ENCODE data around the gene NEUROG2.

Gene NEUROG2

GRCh38 chr4:112552668-112553067 lies 36.7 kb upstream of the NEUROG2 start:
- H3K4me2 ChIP-seq (ENCODE audit: low read length), result no peak overlapping the region
- no peaks in the 10 kb centered on the region for H3K79me2 ChIP-seq (ENCODE audit: low read length)
- H3K27ac ChIP-seq (ENCODE audit: low read length), result no peak overlapping the region
- peaks cover 3% of the 10 kb centered on the region for H3K36me3 ChIP-seq (replicated peaks; ENCODE audit: low read depth, low read length)
- no peaks in the 10 kb centered on the region for H3K4me1 ChIP-seq (ENCODE audit: low read length)
- no peaks in the 10 kb centered on the region for H3K9me3 ChIP-seq (ENCODE audit: insufficient read depth, low read length)
- H3K9ac ChIP-seq (ENCODE audit: low read length), result no peak overlapping the region
- H3K27me3 ChIP-seq (ENCODE audit: low read depth, low read length), result no peaks in the 10 kb centered on the region
- TF ChIP-seq EZH2phosphoT487 (IDR thresholded peaks at IDR 0.05; ENCODE audit: low read depth), result no peak
- TF ChIP-seq, protein P1, sequence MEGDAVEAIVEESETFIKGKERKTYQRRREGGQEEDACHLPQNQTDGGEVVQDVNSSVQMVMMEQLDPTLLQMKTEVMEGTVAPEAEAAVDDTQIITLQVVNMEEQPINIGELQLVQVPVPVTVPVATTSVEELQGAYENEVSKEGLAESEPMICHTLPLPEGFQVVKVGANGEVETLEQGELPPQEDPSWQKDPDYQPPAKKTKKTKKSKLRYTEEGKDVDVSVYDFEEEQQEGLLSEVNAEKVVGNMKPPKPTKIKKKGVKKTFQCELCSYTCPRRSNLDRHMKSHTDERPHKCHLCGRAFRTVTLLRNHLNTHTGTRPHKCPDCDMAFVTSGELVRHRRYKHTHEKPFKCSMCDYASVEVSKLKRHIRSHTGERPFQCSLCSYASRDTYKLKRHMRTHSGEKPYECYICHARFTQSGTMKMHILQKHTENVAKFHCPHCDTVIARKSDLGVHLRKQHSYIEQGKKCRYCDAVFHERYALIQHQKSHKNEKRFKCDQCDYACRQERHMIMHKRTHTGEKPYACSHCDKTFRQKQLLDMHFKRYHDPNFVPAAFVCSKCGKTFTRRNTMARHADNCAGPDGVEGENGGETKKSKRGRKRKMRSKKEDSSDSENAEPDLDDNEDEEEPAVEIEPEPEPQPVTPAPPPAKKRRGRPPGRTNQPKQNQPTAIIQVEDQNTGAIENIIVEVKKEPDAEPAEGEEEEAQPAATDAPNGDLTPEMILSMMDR (IDR thresholded peaks at IDR 0.05; ENCODE audit: low read depth, low read length), result no peak
- H2AFZ ChIP-seq (ENCODE audit: low read depth, low read length), result no peak overlapping the region
- no peak overlapping the region for H3K4me3 ChIP-seq (ENCODE audit: low read length)
- no peaks in the 10 kb centered on the region for H4K20me1 ChIP-seq (ENCODE audit: insufficient read depth, low read length)

- Histone ChIP-seq H3K9me3 (ENCODE audit: insufficient read depth, low read length) (no peaks in the 10 kb centered on the region), H3K9ac (ENCODE audit: low read length) (no peak overlapping the region), H3K79me2 (ENCODE audit: low read length) (no peaks in the 10 kb centered on the region), H4K20me1 (ENCODE audit: insufficient read depth, low read length) (no peaks in the 10 kb centered on the region), H3K36me3 (replicated peaks; ENCODE audit: low read depth, low read length) (peaks cover 8% of the 10 kb centered on the region), H3K27me3 (ENCODE audit: low read depth, low read length) (no peaks in the 10 kb centered on the region), H3K4me3 (ENCODE audit: low read length) (no peak overlapping the region), H2AFZ (ENCODE audit: low read depth, low read length) (no peak overlapping the region), H3K4me1 (ENCODE audit: low read length) (peaks cover 9% of the 10 kb centered on the region), H3K27ac (ENCODE audit: low read length) (no peak overlapping the region), H3K4me2 (ENCODE audit: low read length) (no peak overlapping the region)
- no peak for TF ChIP-seq EZH2phosphoT487 (IDR thresholded peaks at IDR 0.05; ENCODE audit: low read depth)
- TF ChIP-seq, protein P1 (IDR thresholded peaks at IDR 0.05; ENCODE audit: low read depth, low read length), result no peak
These were observed 34.7 kb upstream of the NEUROG2 start for GRCh38 chr4:112550728-112551127.

GRCh38 chr4:112546476-112546875 lies 30.5 kb upstream of the NEUROG2 start:
- no peaks in the 10 kb centered on the region for H3K27me3 ChIP-seq (ENCODE audit: low read depth, low read length)

GRCh38 chr4:112545346-112545745 lies 29.4 kb upstream of the NEUROG2 start:
- Histone ChIP-seq H2AFZ (ENCODE audit: low read depth, low read length) (no peak overlapping the region), H3K27me3 (ENCODE audit: low read depth, low read length) (no peaks in the 10 kb centered on the region), H3K36me3 (replicated peaks; ENCODE audit: low read depth, low read length) (peaks cover 12% of the 10 kb centered on the region), H3K9ac (ENCODE audit: low read length) (no peak overlapping the region), H3K4me2 (ENCODE audit: low read length) (peak overlapping the region; percentile 28), H4K20me1 (ENCODE audit: insufficient read depth, low read length) (no peaks in the 10 kb centered on the region), H3K79me2 (ENCODE audit: low read length) (no peaks in the 10 kb centered on the region), H3K4me1 (ENCODE audit: low read length) (peaks cover 16% of the 10 kb centered on the region), H3K9me3 (ENCODE audit: insufficient read depth, low read length) (no peaks in the 10 kb centered on the region), H3K27ac (ENCODE audit: low read length) (no peak overlapping the region), H3K4me3 (ENCODE audit: low read length) (no peak overlapping the region)
- TF ChIP-seq EZH2phosphoT487 (IDR thresholded peaks at IDR 0.05; ENCODE audit: low read depth), result no peak
- TF ChIP-seq, protein P1 (IDR thresholded peaks at IDR 0.05; ENCODE audit: low read depth, low read length), result no peak

More at GRCh38 chr4:112546476-112546875, 30.5 kb upstream of the NEUROG2 start:
- Histone ChIP-seq H4K20me1 (ENCODE audit: insufficient read depth, low read length) (no peaks in the 10 kb centered on the region), H3K79me2 (ENCODE audit: low read length) (no peaks in the 10 kb centered on the region), H3K27ac (ENCODE audit: low read length) (no peak overlapping the region), H3K4me2 (ENCODE audit: low read length) (no peak overlapping the region), H3K4me3 (ENCODE audit: low read length) (no peak overlapping the region), H3K9me3 (ENCODE audit: insufficient read depth, low read length) (no peaks in the 10 kb centered on the region), H3K9ac (ENCODE audit: low read length) (no peak overlapping the region), H3K36me3 (replicated peaks; ENCODE audit: low read depth, low read length) (peaks cover 9% of the 10 kb centered on the region), H3K4me1 (ENCODE audit: low read length) (peaks cover 16% of the 10 kb centered on the region), H2AFZ (ENCODE audit: low read depth, low read length) (no peak overlapping the region)
- TF ChIP-seq, protein P1 (IDR thresholded peaks at IDR 0.05; ENCODE audit: low read depth, low read length), result no peak
- no peak for TF ChIP-seq EZH2phosphoT487 (IDR thresholded peaks at IDR 0.05; ENCODE audit: low read depth)
